H1 (cell line): Measurements from ENCODE around the gene TXNRD2. TPM values are rescaled to one million over a fixed set of nuclear protein-coding genes. Genes with fewer than 3 reads are reported as not detected.

Experiments used
- EP300 ChIP-seq, 2 experiments: IDR thresholded peaks; 1 replicate in 1 of 2; 2 replicates in 1 of 2; pipeline ENCODE4 v1.6.1; 2011 to 2012; ENCODE audit warnings: low read depth in 2 of 2, low read length in 2 of 2, mild to moderate bottlenecking in 2 of 2, borderline replicate concordance in 1 of 2, inconsistent platforms in 1 of 2, moderate library complexity in 1 of 2
- JUND ChIP-seq: IDR thresholded peaks from 2 replicates; pipeline ENCODE4 v1.6.1; 2011; ENCODE audit warnings: mild to moderate bottlenecking, improper control_type of control experiment, low read length
- polyA plus RNA-seq, 7 experiments: library from polyadenylated mRNA; depleted of rRNA in 3 of 7; stranded (reverse) in 5 of 7; unstranded in 2 of 7; fragments of >200 nt in 5 of 7; fragments of 200-250 nt in 2 of 7; gene quantifications; 1 replicate in 5 of 7; 2 replicates in 1 of 7; 4 replicates in 1 of 7; pipeline versions ENCODE4 v1.2.1 to v1.2.3, GENCODE V29; 2011 to 2013; ENCODE audit warnings: missing spikeins in 2 of 7, mixed read lengths in 2 of 7
- total RNA-seq: library from RNA; stranded (reverse); fragmentation: NEBNext Ultra II Directional; extraction: Animal tissue kit (Norgen Biotek cat#: 25700); gene quantifications from 2 replicates; pipeline ENCODE4 v1.2.1, GENCODE V29; 2021

The TXNRD2 gene
- total and polyA plus RNA-seq, 2 of the 8 experiments (the other 6 are each of a cell fraction or from before 2014, with no cell fraction given) = 14.8 to 21.9 TPM

DNA sequence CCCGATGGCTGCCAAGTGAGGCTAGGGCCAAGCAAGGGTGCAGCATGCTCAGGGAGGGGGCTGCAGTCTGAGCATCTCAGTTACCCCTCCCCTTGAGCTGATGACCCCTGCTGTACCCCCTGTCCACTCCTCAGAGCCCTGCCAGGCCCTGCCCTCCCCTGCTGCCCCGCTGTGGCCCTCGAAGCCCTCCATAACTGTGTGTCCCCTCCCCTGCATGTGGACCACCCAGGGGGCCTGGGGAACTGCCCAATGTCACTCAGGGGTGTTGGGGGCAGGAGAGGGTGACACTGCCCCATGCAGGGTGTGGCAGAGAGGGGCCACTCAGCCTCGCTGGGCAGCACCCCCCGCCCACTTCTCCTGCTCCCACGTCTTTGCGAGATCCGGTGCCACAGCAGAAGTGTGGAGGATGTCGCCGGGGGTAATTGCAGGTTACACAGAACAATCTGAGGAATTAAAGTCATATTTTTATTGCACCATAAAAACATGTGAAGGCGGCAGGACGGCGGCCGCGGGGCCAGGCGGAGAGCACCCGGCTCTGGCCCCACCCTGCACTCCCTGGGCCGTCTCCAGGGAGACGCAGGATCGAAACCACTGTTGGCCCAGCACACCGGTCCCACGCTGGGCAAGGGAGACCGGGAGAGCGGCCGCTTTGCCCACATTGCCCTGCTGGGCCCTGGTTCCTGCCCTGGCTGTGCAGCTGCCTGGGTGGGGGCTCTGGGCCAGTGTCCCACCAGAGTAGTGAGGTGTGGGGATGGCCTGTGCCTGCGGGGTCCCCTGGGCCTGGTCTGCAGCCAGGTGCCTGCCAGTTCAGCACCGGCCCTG lies 68.3 kb downstream of the TXNRD2 start (continued):
- no peak for TF ChIP-seq JUND
- no peak for TF ChIP-seq EP300 (IDR thresholded peaks at IDR 0.05; ENCODE audit: borderline replicate concordance in 1 of 2, low read depth in 2 of 2, low read length in 2 of 2)
